Neuronal stem cell (in vitro differentiated cells): ENCODE results near the gene RNF150.

ENCODE experiments used
- DNase-seq: peaks from one replicate; pipeline ENCODE4 v3.0.0-alpha.2; 2013; ENCODE audit warnings: low spot score
- H2AFZ ChIP-seq: one replicate; pipeline ENCODE4 v1.6.1; 2013; ENCODE audit warnings: mild to moderate bottlenecking, low read length, inconsistent platforms
- H2AK5ac ChIP-seq: 2 replicates; pipeline ENCODE4 v1.6.1; 2013; ENCODE audit warnings: low read depth, mild to moderate bottlenecking, inconsistent platforms, low read length, moderate library complexity, mixed read lengths
- H2BK120ac ChIP-seq: 2 replicates; pipeline ENCODE4 v1.6.1; 2013; ENCODE audit warnings: low read depth, mild to moderate bottlenecking, inconsistent platforms, low read length, moderate library complexity, mixed read lengths
- H2BK12ac ChIP-seq: one replicate; pipeline ENCODE4 v1.6.1; 2013; ENCODE audit warnings: low read length, inconsistent platforms
- H2BK15ac ChIP-seq: 2 replicates; pipeline ENCODE4 v1.6.1; 2013; ENCODE audit warnings: mild to moderate bottlenecking, low read length, inconsistent platforms, mixed read lengths
- H2BK5ac ChIP-seq: one replicate; pipeline ENCODE4 v1.6.1; 2013; ENCODE audit warnings: inconsistent platforms, mild to moderate bottlenecking, low read length, moderate library complexity
- H3K14ac ChIP-seq: one replicate; pipeline ENCODE4 v1.6.1; 2013; ENCODE audit warnings: low read length, inconsistent platforms
- H3K18ac ChIP-seq: 2 replicates; pipeline ENCODE4 v1.6.1; 2013; ENCODE audit warnings: low read length, inconsistent platforms
- H3K23ac ChIP-seq: 2 replicates; pipeline ENCODE4 v1.6.1; 2013; ENCODE audit warnings: low read depth, mild to moderate bottlenecking, mixed read lengths, low read length, inconsistent platforms; ENCODE audit not compliant: poor library complexity
- H3K27ac ChIP-seq: replicated peaks from 3 replicates; pipeline ENCODE4 v1.5.1; 2013; ENCODE audit warnings: low read length, inconsistent platforms
- H3K27me3 ChIP-seq, 3 experiments: 2 replicates each; pipeline ENCODE4 v1.6.1; 2013; ENCODE audit warnings: low read length in 3 of 3, mild to moderate bottlenecking in 2 of 3, inconsistent platforms in 1 of 3, low read depth in 1 of 3, mixed read lengths in 1 of 3, moderate library complexity in 1 of 3; ENCODE audit not compliant: control insufficient read depth in 3 of 3, insufficient read depth in 3 of 3
- H3K36me3 ChIP-seq, 2 donors: replicated peaks in 1 of 2; 2 replicates each; pipeline ENCODE4 v1.6.1; 2013; ENCODE audit warnings: low read length in 2 of 2; ENCODE audit not compliant: control insufficient read depth in 2 of 2, insufficient read depth in 2 of 2
- H3K4ac ChIP-seq: 2 replicates; pipeline ENCODE4 v1.6.1; 2013; ENCODE audit warnings: inconsistent platforms, mild to moderate bottlenecking, low read length, moderate library complexity
- H3K4me1 ChIP-seq, 2 donors: 1 replicate in 1 of 2; 2 replicates in 1 of 2; pipeline ENCODE4 v1.6.1; 2013; ENCODE audit warnings: low read length in 2 of 2, low read depth in 1 of 2; ENCODE audit not compliant: control insufficient read depth in 2 of 2, insufficient read depth in 1 of 2
- H3K4me2 ChIP-seq: one replicate; pipeline ENCODE4 v1.6.1; 2013; ENCODE audit warnings: mild to moderate bottlenecking, low read length, inconsistent platforms; ENCODE audit not compliant: insufficient read depth, poor library complexity, severe bottlenecking
- H3K4me3 ChIP-seq, 2 donors: 2 replicates each; pipeline ENCODE4 v1.5.1; 2013; ENCODE audit warnings: low read length in 2 of 2, mild to moderate bottlenecking in 2 of 2, inconsistent platforms in 1 of 2, moderate library complexity in 1 of 2
- H3K79me1 ChIP-seq: one replicate; pipeline ENCODE4 v1.6.1; 2013; ENCODE audit warnings: low read depth, mild to moderate bottlenecking, inconsistent platforms, low read length, moderate library complexity
- H3K9ac ChIP-seq: one replicate; pipeline ENCODE4 v1.6.1; 2013; ENCODE audit warnings: mild to moderate bottlenecking, low read depth, low read length, inconsistent platforms; ENCODE audit not compliant: poor library complexity
- H3K9me3 ChIP-seq, 2 donors: replicated peaks in 1 of 2; 2 replicates each; pipeline versions ENCODE3 to v1.6.1; 2013; ENCODE audit warnings: low read length in 2 of 2, mild to moderate bottlenecking in 2 of 2, inconsistent platforms in 1 of 2, low read depth in 1 of 2, mixed read lengths in 1 of 2, moderate library complexity in 1 of 2; ENCODE audit not compliant: control insufficient read depth in 2 of 2, insufficient read depth in 1 of 2
- H4K8ac ChIP-seq: one replicate; pipeline ENCODE4 v1.6.1; 2013; ENCODE audit warnings: low read depth, mild to moderate bottlenecking, inconsistent platforms, low read length, moderate library complexity
- H4K91ac ChIP-seq: one replicate; pipeline ENCODE4 v1.6.1; 2013; ENCODE audit warnings: low read length, low read depth, mild to moderate bottlenecking, inconsistent platforms; ENCODE audit not compliant: poor library complexity
- WGBS, 2 donors: extraction: QIAGEN DNeasy Blood & Tissue Kit; methylation state at CpG; one replicate each; pipeline ENCODE4 v1.1.7; 2013; ENCODE audit warnings: missing lambda C conversion rate in 2 of 2, mixed read lengths in 1 of 2; ENCODE audit not compliant: insufficient read length in 2 of 2, insufficient replicate concordance in 1 of 2; ENCODE audit errors: extremely low coverage in 2 of 2; 5-methylcytosine and 5-hydroxymethylcytosine counted together

The RNF150 gene

GRCh38 chr4:140904904-140905303 is 228.4 kb downstream of the RNF150 start:
- H3K4me2 ChIP-seq = no peak overlapping the region
- no peak overlapping the region for H3K18ac ChIP-seq
- H3K79me1 ChIP-seq = no peaks in the 10 kb centered on the region
- no peak overlapping the region for H3K4me3 ChIP-seq
- no peak overlapping the region for H2BK15ac ChIP-seq
- H2BK120ac ChIP-seq = no peak overlapping the region
- no peak overlapping the region for H2BK5ac ChIP-seq
- H2AK5ac ChIP-seq = no peak overlapping the region
- WGBS, 2 donors = no CpG with 5 or more reads among the region's 2 CpGs
- no peak overlapping the region for H4K91ac ChIP-seq
- no peaks in the 10 kb centered on the region for H3K4me1 ChIP-seq
- no peak overlapping the region for H2AFZ ChIP-seq
- no peak overlapping the region for H3K9ac ChIP-seq
- H3K27ac ChIP-seq = no peak overlapping the region
- H4K8ac ChIP-seq = no peak overlapping the region
- no peaks in the 10 kb centered on the region for H3K9me3 ChIP-seq
- no peak overlapping the region for H3K4ac ChIP-seq
- no peak for DNase-seq
- no peak overlapping the region for H2BK12ac ChIP-seq
- H3K14ac ChIP-seq = no peak overlapping the region
- peaks cover 0 to 2% (median 0%) of the 10 kb centered on the region in 3 experiments for H3K27me3 ChIP-seq
- H3K36me3 ChIP-seq = peaks cover 0 to 5% of the 10 kb centered on the region in 2 donors
- H3K23ac ChIP-seq = no peak overlapping the region

GRCh38 chr4:140903522-140904475 is 229.5 kb downstream of the RNF150 start:
- H2BK12ac ChIP-seq = no peak overlapping the region
- H2AFZ ChIP-seq = no peak overlapping the region
- H3K4me3 ChIP-seq = no peak overlapping the region
- no peak for DNase-seq
- H3K27ac ChIP-seq = no peak overlapping the region
- H3K4me1 ChIP-seq = no peaks in the 10 kb centered on the region
- H2BK120ac ChIP-seq = no peak overlapping the region
- no peak overlapping the region for H4K8ac ChIP-seq
- H3K9ac ChIP-seq = no peak overlapping the region
- H3K9me3 ChIP-seq = no peaks in the 10 kb centered on the region
- H2BK15ac ChIP-seq = no peak overlapping the region
- H3K4ac ChIP-seq = no peak overlapping the region
- H3K36me3 ChIP-seq = peaks cover 0 to 5% of the 10 kb centered on the region in 2 donors
- H3K18ac ChIP-seq = no peak overlapping the region
- no CpG with 5 or more reads among the region's 9 CpGs for WGBS, 2 donors
- no peak overlapping the region for H4K91ac ChIP-seq
- H2AK5ac ChIP-seq = no peak overlapping the region
- H3K27me3 ChIP-seq = peaks cover 0 to 4% (median 0%) of the 10 kb centered on the region in 3 experiments
- H3K14ac ChIP-seq = no peak overlapping the region
- H3K79me1 ChIP-seq = no peaks in the 10 kb centered on the region
- H2BK5ac ChIP-seq = no peak overlapping the region
- H3K4me2 ChIP-seq = no peak overlapping the region
- H3K23ac ChIP-seq = no peak overlapping the region

GRCh38 chr4:140901736-140902336 is 231.4 kb downstream of the RNF150 start:
- Histone ChIP-seq H3K36me3 (peaks cover 0 to 5% of the 10 kb centered on the region in 2 donors), H3K27me3 (peaks cover 0 to 4% (median 0%) of the 10 kb centered on the region in 3 experiments), H3K4me1 (no peaks in the 10 kb centered on the region), H2BK12ac (no peak overlapping the region), H4K91ac (no peak overlapping the region), H3K9ac (no peak overlapping the region), H4K8ac (no peak overlapping the region), H3K14ac (no peak overlapping the region), H3K23ac (no peak overlapping the region), H3K27ac (no peak overlapping the region), H3K18ac (no peak overlapping the region), H3K4ac (no peak overlapping the region), H2BK5ac (no peak overlapping the region), H3K4me2 (no peak overlapping the region), H2BK15ac (no peak overlapping the region), H3K79me1 (no peaks in the 10 kb centered on the region), H2AFZ (no peak overlapping the region), H2AK5ac (no peak overlapping the region), H3K9me3 (no peaks in the 10 kb centered on the region), H2BK120ac (no peak overlapping the region), H3K4me3 (no peak overlapping the region)
- no peak for DNase-seq
- no CpG with 5 or more reads among the region's 1 CpG for WGBS, 2 donors

- Histone ChIP-seq H4K8ac (no peak overlapping the region), H3K4ac (no peak overlapping the region), H3K4me2 (no peak overlapping the region), H2BK5ac (no peak overlapping the region), H2BK12ac (no peak overlapping the region), H2BK15ac (no peak overlapping the region), H3K4me1 (peaks cover 0 to 12% of the 10 kb centered on the region in 2 donors), H3K36me3 (no peaks in the 10 kb centered on the region), H3K27ac (no peak overlapping the region), H2AK5ac (no peak overlapping the region), H3K9me3 (no peaks in the 10 kb centered on the region), H3K9ac (no peak overlapping the region), H3K18ac (no peak overlapping the region), H3K23ac (no peak overlapping the region), H3K4me3 (no peak overlapping the region), H3K79me1 (no peaks in the 10 kb centered on the region), H2BK120ac (no peak overlapping the region), H3K14ac (no peak overlapping the region), H4K91ac (no peak overlapping the region), H3K27me3 (no peaks in the 10 kb centered on the region), H2AFZ (no peak overlapping the region)
- DNase-seq = no peak
Observed at GRCh38 chr4:140893939-140894338, 239.3 kb downstream of the RNF150 start.
